ENCODE measurements around the gene DIPK2A.

The DIPK2A gene

DNA sequence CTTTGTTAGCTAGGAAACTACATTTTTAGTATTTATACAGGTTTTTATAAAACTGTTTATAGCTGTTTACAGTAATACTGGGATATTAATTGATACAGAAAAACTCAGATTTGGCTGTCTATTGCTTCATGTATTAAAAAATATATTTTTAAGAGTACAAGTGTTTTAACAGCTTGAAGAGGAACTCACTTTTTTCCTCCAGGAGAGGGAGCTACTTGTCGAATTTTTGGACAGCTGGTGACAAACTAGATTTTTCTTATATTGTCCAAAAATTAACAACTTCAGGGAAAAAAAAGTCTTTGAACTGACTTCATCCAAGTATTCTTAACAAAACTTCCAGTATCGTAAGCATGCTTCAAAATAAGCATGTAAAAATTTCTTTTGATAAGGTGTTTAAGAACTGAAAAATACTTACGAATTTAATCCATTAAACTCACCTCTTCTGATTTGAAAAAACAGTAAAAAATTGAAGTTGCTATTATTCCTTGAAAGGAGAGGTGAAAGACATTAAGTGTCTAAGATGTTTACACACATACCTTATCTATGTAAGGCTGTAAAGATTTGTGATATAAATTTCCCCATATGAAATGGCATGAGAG lies 4.0 kb downstream of the DIPK2A start:
- no peak for DNase-seq

DNA sequence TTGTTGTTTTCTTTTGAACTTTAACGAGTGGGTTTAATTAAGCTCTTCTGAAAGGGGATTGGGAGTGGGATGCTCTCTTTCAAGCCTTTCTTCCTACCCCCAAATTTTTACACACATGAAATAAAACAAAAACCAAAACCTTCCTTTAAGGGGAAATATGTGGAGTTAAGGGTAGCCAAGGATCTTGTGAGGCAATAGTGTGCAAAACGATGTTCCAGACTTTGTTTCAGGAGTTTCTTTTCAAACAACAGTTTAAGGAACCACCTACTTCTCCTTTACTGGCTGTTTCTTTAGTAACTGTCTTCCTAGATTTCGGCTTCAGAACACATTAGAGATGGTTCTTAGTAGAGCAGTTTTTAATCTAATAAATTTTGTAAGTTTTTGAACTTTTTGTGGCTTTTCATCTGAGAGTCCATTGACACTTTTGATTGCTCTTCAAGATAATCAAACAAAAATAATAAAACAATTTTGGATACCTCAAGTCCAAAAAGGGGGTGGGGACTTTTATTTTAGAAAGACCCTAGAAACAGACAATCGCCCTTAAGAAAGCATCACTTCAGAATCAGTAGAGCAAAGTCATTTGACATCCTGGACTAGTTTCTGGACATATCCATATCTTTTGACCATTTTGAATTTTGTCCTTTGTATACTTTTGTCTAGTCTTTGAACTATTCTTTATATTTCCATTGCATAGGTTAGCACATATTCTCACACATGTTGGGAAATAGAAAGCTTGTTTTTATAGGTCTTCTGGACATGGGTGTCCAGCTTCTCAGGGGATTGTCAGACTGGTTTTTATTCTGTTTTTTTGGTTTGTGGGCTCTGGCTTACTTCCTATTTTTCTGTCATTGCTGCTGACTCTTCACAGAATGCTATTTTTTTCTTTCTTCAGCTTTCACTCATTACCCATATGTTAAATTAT lies 6.0 kb downstream of the DIPK2A start:
- DNase-seq = no peak

DNA sequence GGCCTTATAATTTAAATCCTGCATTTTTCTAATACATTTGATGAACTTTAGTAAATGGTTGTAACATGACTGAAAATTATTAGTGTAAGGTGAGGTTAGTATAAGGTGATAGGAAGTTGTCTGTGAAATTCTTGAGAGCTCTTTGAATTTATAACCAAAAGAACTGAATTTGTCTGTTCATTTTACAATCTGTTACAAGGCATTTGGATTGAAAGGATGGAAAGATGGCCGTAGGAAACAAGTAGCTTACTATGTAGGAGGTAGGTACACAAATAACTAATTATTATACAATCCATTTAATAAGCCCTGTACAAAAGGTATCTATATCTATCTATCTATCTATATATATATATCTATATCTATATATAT lies 6.6 kb downstream of the DIPK2A start:
- no peak for DNase-seq

DNA sequence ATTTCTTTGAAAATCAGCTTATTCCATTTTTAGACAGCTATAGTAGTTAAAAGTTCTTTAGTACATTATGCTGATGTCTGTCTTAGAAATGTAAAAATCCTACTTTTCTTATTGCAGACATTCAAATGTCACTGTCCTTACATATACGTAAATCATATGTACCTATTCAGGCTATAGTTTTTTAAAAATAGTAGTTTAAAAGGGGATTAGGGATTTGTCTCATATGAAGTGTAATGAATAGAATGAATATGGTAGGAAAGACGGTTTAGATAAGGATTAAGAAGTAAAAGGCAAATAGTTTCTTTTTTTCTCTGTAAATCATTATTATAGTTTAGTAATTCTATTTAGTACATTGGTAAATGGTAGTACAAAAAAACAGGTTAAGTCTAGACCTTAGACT lies 7.4 kb downstream of the DIPK2A start:
- DNase-seq = no peak

DNA sequence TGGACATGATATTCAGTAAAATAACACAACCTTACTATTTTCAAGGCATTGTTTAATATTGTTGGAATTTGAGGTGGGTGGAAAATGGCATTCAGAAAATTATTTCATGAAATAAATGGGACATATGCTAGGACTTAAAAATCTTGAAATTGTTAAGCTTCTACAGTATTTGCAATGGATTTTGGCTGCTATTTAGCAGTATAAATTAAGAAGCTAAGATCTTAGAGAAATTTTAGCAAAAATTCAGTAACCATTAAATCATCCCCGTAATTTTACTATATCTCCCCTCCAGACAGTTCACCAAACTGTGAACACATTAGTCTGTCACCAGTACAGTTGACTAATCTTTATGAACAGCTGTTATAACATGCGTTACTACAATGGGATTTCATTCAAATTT lies 8.2 kb downstream of the DIPK2A start:
- no peak for DNase-seq

DNA sequence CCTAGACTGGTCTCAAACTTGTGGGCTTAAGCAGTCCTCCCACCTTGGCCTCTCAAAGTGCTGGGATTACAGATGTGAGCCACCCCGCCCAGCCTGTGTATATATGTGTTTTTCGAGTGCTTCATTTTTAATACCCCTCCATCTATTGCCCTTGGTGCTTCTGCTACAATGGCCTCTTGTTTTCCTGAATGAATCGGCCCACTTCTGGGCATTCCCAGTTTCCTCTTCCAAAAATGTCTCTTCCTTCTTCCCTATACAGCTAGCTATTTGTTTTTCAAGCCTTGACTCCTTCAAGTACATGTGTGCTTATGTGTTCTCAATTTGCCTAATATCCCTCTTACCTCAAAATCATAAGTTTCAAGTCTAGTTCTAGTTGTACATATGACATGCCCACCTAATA lies 16.7 kb downstream of the DIPK2A start:
- no peak for DNase-seq

DNA sequence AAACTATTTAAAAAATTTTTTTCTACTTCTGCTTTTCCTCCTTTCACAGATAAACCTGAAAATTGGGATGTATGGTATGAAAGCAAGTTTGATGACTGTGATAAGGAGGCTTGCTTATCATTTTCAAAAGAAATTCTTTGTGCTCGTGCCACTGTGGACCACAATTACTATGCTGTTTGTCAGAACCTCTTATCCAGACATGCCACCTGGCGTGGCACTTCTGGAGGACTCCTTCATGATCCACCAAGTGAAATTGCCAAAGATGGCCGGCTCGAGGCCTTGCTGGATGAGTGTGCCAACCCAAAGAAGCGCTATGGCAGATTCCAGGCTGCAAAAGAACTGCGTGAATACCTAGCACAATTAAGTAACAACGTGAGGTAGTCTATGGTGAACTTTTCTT lies 17.8 kb downstream of the DIPK2A start:
- no peak for DNase-seq

DNA sequence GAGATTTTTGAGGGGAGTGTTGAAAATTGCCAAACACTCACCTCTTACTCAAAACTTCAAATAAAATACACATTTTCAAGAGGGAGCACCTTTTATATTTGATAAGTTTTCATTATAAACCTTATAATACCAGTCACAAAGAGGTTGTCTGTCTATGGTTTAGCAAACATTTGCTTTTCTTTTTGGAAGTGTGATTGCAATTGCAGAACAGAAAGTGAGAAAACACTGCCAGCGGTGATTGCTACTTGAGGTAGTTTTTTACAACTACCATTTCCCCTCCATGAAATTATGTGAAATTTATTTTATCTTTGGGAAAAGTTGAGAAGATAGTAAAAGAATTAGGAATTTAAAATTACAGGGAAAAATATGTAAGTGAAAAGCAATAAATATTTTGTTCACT lies 20.1 kb downstream of the DIPK2A start:
- no peak for DNase-seq

DNA sequence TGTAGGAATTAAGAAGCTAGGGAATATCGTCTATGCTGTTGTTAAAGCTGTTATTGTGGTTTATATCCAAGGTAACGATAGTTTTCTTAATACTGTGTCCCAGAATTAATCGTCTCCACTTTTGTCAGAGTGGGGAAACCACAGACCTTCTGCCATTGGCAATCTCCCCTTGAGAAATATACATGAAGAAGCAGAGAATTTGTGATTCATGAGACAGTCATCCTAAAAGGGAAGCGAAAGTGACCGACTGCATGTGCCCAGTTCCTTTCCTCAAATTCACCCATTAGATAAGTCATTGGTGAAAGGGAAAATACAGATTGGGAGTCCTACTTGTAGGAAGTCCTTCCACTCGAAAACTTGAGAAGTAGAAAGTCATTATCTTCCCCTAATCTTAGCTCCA lies 26.6 kb downstream of the DIPK2A start:
- DNase-seq = no peak

DNA sequence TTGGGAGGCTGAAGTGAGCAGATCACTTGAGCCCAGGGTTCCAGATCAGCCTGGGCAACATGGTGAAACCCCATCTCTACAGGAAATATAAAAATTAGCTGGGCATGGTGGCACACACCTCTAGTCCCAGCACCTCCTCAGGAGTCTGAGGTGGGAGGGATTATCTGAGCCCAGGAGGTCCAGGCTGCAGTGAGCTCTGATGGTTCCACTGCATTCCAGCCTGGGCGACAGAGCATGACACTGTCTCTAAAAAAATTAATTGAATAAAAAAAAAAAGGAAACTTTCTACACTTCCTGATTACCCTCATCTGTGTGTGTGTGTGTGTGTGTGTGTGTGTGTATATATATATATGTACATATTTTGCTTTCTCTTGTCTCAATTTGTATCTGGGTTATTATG lies 31.4 kb downstream of the DIPK2A start:
- no peak for DNase-seq

DNA sequence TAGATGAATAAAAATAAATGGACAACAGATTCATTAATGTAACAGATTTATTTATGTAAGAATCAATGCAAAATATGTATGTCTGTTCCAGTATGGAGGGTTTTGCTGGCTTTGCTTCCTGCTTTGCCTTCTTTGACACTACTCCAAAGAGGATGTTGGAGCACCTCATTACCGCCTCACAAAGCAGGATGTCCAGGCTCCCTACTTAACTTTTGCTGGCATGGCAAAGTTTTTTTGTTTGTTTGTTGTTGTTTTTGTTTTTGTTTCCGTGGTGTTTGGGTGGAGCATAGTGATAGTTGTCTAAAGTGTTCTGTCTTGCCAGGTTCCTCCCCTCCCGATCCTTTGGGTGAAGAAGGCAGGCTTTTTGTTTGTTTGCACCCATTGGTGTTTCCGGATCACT lies 38.7 kb downstream of the DIPK2A start:
- no peak for DNase-seq

DNA sequence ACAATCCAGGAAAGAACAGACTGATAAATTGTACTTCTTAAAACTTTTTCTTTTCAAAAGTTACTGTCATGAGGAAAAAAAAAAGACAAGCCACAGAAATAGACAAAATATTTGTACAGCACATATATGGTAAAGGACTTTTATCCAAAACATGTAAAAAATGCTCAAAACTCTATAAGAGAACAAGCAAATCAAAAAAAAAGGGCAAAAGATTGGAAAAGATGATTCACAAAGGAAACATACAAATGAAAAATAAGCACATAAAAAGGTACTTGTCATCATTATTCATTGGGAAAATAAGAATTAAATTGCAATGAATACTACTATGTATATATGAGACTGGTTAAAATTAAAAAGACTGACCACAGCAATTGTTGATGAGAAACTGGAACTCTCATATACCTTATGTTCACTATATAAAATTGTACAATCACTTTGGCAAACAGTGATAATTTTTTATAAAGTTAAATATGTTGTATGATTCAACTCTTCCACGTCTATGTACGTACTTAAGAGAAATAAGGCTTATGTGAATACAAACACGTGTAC lies 39.7 kb downstream of the DIPK2A start:
- no peak for DNase-seq

DNA sequence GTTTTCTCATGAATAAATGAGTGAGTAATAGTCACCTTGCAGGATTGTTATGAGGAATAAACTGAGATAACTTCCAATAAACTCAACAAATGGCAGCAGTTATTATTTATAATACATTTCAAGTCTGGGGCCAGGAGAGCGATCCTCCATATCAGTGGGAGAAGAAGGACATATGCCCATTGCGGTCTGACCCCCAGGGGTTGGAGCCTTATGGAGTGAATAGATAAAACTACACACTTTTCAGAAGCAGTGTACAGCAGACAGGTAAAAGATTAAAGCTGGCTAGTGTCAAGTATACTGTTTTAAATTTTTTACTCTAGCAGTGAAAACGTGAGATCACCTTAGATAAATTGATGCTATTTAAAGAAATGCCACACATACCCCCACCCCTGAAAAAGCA lies 43.5 kb downstream of the DIPK2A start:
- DNase-seq = no peak

DNA sequence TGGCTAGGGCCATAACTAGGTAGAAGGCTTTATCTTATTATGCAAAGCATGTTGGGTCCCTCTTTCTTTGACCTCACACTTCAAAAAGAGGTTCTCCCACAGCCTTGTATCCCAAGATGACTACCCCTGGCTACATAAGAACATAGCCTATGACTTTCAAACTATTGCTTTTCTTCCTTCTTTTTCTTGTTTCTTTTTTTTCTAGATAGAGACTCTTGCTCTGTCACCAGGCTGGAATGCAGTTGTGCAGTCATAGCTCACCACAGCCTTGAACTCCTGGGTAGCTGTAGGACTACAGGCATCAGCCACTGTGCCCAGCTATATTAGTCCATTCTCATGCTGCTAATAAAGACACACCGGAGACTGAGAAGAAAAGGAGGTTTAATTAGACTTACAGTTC lies 47.2 kb downstream of the DIPK2A start:
- DNase-seq = no peak
